GM12878 (cell line): ENCODE data around the gene B9D2. TPM values are rescaled to one million over a fixed set of nuclear protein-coding genes. Genes with fewer than 3 reads are reported as not detected.

ENCODE experiments used
- ATAC-seq: fragments of 200-7000 bp; cut with Tn5 transposase; 3 replicates; pipeline ENCODE4 v1.9.1; 2020; ENCODE audit warnings: mild to moderate bottlenecking, moderate library complexity
- BruUV-seq: library from RNA; stranded (reverse); fragments of 400-500 nt; replicated peaks from 2 replicates; lab custom pipeline; 2021; lab: Mats Ljungman, UMichigan
- CTCF ChIA-PET: fragments of 300-600 bp; sonication (Branson Sonifier 250); formaldehyde crosslinking; extraction: SDS; loops from one replicate; lab custom pipeline; 2021; ENCODE audit warnings: inconsistent platforms; lab: Yijun Ruan, JAX
- POLR2A ChIA-PET: fragments of 350-600 bp; formaldehyde crosslinking; extraction: SDS; loops from one replicate; lab custom pipeline; 2021; ENCODE audit warnings: inconsistent platforms; lab: Charles Lee
- RAD21 ChIA-PET: fragments of 300-600 bp; sonication (Branson Sonifier 250); formaldehyde crosslinking; loops from one replicate; lab custom pipeline; 2023; ENCODE audit warnings: antibody characterized with exemption; ENCODE audit not compliant: unreplicated experiment; lab: Charles Lee
- SMC1A ChIA-PET: fragments of 300-600 bp; sonication (Branson Sonifier 250); formaldehyde crosslinking; loops from one replicate; lab custom pipeline; 2023; ENCODE audit not compliant: unreplicated experiment, uncharacterized antibody; lab: Charles Lee
- DNase-seq: peaks from one replicate; pipeline ENCODE4 v3.0.0-alpha.2; 2011; ENCODE audit warnings: low read depth, low spot score
- FAIRE-seq: peaks from 3 replicates; lab custom pipeline; 2011; peaks lifted over from hg19 to GRCh38; lab: Jason Lieb, UNC
- H2AFZ ChIP-seq: 2 replicates; pipeline ENCODE4 v1.6.0; 2011; ENCODE audit warnings: low read depth, low read length, control low read depth; ENCODE audit not compliant: control insufficient read depth
- H3K27ac ChIP-seq: 2 replicates; pipeline ENCODE4 v1.5.1; 2011; ENCODE audit warnings: control low read depth; ENCODE audit not compliant: control insufficient read depth, insufficient read depth
- H3K27me3 ChIP-seq, 2 experiments: replicated peaks in 1 of 2; 2 replicates each; pipeline versions ENCODE4 v1.6.0 to v1.6.1; 2011; ENCODE audit warnings: low read length in 1 of 2; ENCODE audit not compliant: control insufficient read depth in 2 of 2, insufficient read depth in 2 of 2
- H3K36me3 ChIP-seq, 2 experiments: 2 replicates each; pipeline ENCODE4 v1.5.1; 2011; ENCODE audit warnings: low read length in 1 of 2; ENCODE audit not compliant: control insufficient read depth in 2 of 2, insufficient read depth in 2 of 2
- H3K4me1 ChIP-seq: 2 replicates; pipeline ENCODE4 v1.6.1; 2011; ENCODE audit warnings: mild to moderate bottlenecking, low read length, moderate library complexity, mixed read lengths; ENCODE audit not compliant: control insufficient read depth, insufficient read depth
- H3K4me2 ChIP-seq: 2 replicates; pipeline ENCODE4 v1.6.0; 2011; ENCODE audit warnings: control low read depth; ENCODE audit not compliant: control insufficient read depth, insufficient read depth
- H3K4me3 ChIP-seq: fragments of 200-600 bp; sonication (generic); 2 replicates; pipeline ENCODE4 v1.5.1; 2016
- H3K79me2 ChIP-seq: 2 replicates; pipeline ENCODE4 v1.6.0; 2011; ENCODE audit warnings: low read length; ENCODE audit not compliant: control insufficient read depth, insufficient read depth
- H3K9ac ChIP-seq: 2 replicates; pipeline ENCODE4 v1.8.0; 2011; ENCODE audit warnings: low read length, control low read depth, mixed read lengths; ENCODE audit not compliant: control insufficient read depth, insufficient read depth
- H3K9me3 ChIP-seq: replicated peaks from 3 replicates; pipeline ENCODE4 v1.5.1; 2011; ENCODE audit warnings: mild to moderate bottlenecking, low read length; ENCODE audit not compliant: control insufficient read depth, insufficient read depth
- H4K20me1 ChIP-seq: 2 replicates; pipeline ENCODE4 v1.6.0; 2011; ENCODE audit not compliant: control insufficient read depth, insufficient read depth
- ASH2L ChIP-seq: fragments of 300-600, 200-600 bp; sonication (generic); IDR thresholded peaks from 2 replicates; pipeline ENCODE4 v1.6.1; 2017; ENCODE audit warnings: low read depth, mild to moderate bottlenecking, borderline replicate concordance
- CBFB ChIP-seq: IDR thresholded peaks from 2 replicates; pipeline ENCODE4 v1.6.1; 2016; ENCODE audit warnings: antibody characterized with exemption, low read depth
- CHD1 ChIP-seq: IDR thresholded peaks from 2 replicates; pipeline ENCODE4 v1.6.1; 2012; ENCODE audit warnings: low read depth, low read length, improper control_type of control experiment
- EP300 ChIP-seq, 2 experiments: fragments of 150-350 bp in 1 of 2; IDR thresholded peaks; 2 replicates each; pipeline ENCODE4 v1.6.1; 2011 to 2012; ENCODE audit warnings: low read depth in 2 of 2, low read length in 2 of 2, borderline replicate concordance in 1 of 2, improper control_type of control experiment in 1 of 2, inconsistent platforms in 1 of 2; ENCODE audit not compliant: control insufficient read depth in 1 of 2
- HDGF ChIP-seq: fragments of 450-650 bp; IDR thresholded peaks from 2 replicates; pipeline ENCODE4 v1.6.1; 2016; ENCODE audit warnings: antibody characterized with exemption
- IKZF1 ChIP-seq: fragments of 450-650 bp; conservative IDR thresholded peaks from 2 replicates; pipeline ENCODE4 v1.6.1; 2017; ENCODE audit warnings: antibody characterized with exemption, mild to moderate bottlenecking
- NBN ChIP-seq: fragments of 450-650 bp; IDR thresholded peaks from 2 replicates; pipeline ENCODE4 v1.6.1; 2016
- POU2F2 ChIP-seq: IDR thresholded peaks from 3 replicates; pipeline ENCODE4 v1.6.1; 2011; ENCODE audit warnings: low read depth, mild to moderate bottlenecking, low read length, borderline replicate concordance
- RAD21 ChIP-seq: IDR thresholded peaks from 2 replicates; pipeline ENCODE4 v1.6.1; 2011; ENCODE audit warnings: mild to moderate bottlenecking, low read depth, low read length, moderate library complexity; ENCODE audit not compliant: insufficient read depth
- RAD51 ChIP-seq: fragments of 450-650 bp; IDR thresholded peaks from 2 replicates; pipeline ENCODE4 v1.6.1; 2016; ENCODE audit warnings: moderate library complexity, mild to moderate bottlenecking, inconsistent platforms
- SMARCA5 ChIP-seq: fragments of 450-650 bp; IDR thresholded peaks from 2 replicates; pipeline ENCODE4 v1.6.1; 2017; ENCODE audit warnings: mild to moderate bottlenecking
- STAT3 ChIP-seq: IDR thresholded peaks from 2 replicates; pipeline ENCODE4 v1.6.1; 2011; ENCODE audit warnings: low read depth, low read length, improper control_type of control experiment
- YY1 ChIP-seq: IDR thresholded peaks from 2 replicates; pipeline ENCODE4 v1.6.1; 2011; ENCODE audit warnings: low read depth, mild to moderate bottlenecking, low read length
- ZNF207 ChIP-seq: fragments of 450-650 bp; IDR thresholded peaks from 2 replicates; pipeline ENCODE4 v1.6.1; 2014; ENCODE audit warnings: antibody characterized with exemption, mild to moderate bottlenecking, borderline replicate concordance
- WGBS: methylation state at CpG from one replicate; pipeline ENCODE4 v1.1.6; 2016; ENCODE audit warnings: low lambda C conversion rate; ENCODE audit not compliant: insufficient replicate concordance, insufficient coverage; ENCODE audit errors: missing lambda C conversion rate; 5-methylcytosine and 5-hydroxymethylcytosine counted together
- in situ Hi-C: fragments of 300-500 bp; cut with MboI; formaldehyde crosslinking; loops from 9 replicates; pipeline ENCODE4 v1.14.3; 2018; ENCODE audit warnings: mixed read lengths
- intact Hi-C: fragments of 100-400 bp; cut with micrococcal nuclease; formaldehyde crosslinking; loops from one replicate; pipeline ENCODE4 v1.14.2; 2022; ENCODE audit not compliant: unreplicated experiment
- polyA plus RNA-seq, 11 experiments: library from polyadenylated mRNA; depleted of rRNA in 4 of 11; unstranded in 6 of 11; stranded (reverse) in 5 of 11; fragments of >200 nt; fragmentation: Nextera tagmentation in 4 of 11; fragmentation: Illumina TruSeq in 1 of 11; extraction: Ambion mirVana in 4 of 11; extraction: Trizol in 1 of 11; gene quantifications; 1 replicate in 1 of 11; 2 replicates in 10 of 11; pipeline versions ENCODE4 v1.2.1 to v1.2.3, GENCODE V29; 2011 to 2016; ENCODE audit warnings: inconsistent platforms in 2 of 11, missing spikeins in 2 of 11, low read depth in 1 of 11
- total RNA-seq, 4 experiments: library from RNA; depleted of rRNA in 3 of 4; stranded (reverse); fragments of >200 nt in 3 of 4; fragmentation: Illumina TruSeq in 1 of 4; extraction: Trizol in 1 of 4; gene quantifications; 2 replicates each; pipeline versions ENCODE4 v1.2.1 to v1.2.3, GENCODE V29; 2013 to 2021
- TF ChIP-seq, protein P1 (sequence below): fragments of 150-350 bp; IDR thresholded peaks from 2 replicates; pipeline ENCODE4 v1.6.1; 2014; ENCODE audit warnings: mild to moderate bottlenecking, low read depth, low read length
- TF ChIP-seq, protein P2 (sequence below), 3 experiments: IDR thresholded peaks in 2 of 3; conservative IDR thresholded peaks in 1 of 3; 2 replicates each; pipeline ENCODE4 v1.5.1; 2011; ENCODE audit warnings: low read depth in 3 of 3, low read length in 3 of 3, mild to moderate bottlenecking in 3 of 3, control low read depth in 2 of 3, moderate library complexity in 2 of 3, inconsistent platforms in 1 of 3, mixed read lengths in 1 of 3; ENCODE audit not compliant: control insufficient read depth in 2 of 3, insufficient read depth in 1 of 3; ENCODE audit errors: extremely low read depth in 1 of 3

B9D2 gene
- total and polyA plus RNA-seq, 10 of the 15 experiments (the other 5 are each of a cell fraction or from before 2014, with no cell fraction given) = 2.4 to 12.4 (median 5.0) TPM

DNA sequence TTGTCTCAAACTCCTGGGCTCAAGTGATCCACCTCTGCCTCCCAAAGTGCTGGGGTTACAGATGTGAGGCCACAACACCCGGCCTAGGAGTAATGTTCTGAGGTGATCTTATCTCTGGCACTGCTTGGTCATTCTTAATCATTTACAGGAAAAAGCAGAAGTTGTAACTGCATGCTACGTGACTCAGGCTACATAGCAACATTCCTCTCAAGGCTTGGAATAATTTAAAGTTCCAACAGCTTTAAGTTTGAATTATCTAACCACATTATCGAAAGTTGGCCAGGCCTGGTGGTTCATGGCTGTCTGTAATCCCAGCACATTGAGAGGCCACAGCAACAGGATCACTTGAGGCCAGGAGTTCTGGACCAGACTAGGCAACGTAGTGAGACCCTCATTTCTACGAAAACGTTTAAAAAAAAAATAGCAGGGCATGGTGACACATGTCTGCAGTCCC is 3.9 kb upstream of the B9D2 start (continued):
- TF ChIP-seq EP300 (IDR thresholded peaks at IDR 0.05; ENCODE audit: borderline replicate concordance in 1 of 2, control insufficient read depth in 1 of 2, low read depth in 2 of 2, low read length in 2 of 2) (peak in 1 of 2 experiments; percentile 40; a peak in 1 of 4 replicates), SMARCA5 (0 out of 2 replicates have a peak, but pooled peaks have one; percentile 5), NBN (0 out of 2 replicates have a peak, but pooled peaks have one; percentile 37), CHD1 (no peak), STAT3 (no peak), POU2F2 (no peak), RAD51 (no peak), IKZF1 (peak; percentile 91), CBFB (no peak)
- TF ChIP-seq, protein P1, sequence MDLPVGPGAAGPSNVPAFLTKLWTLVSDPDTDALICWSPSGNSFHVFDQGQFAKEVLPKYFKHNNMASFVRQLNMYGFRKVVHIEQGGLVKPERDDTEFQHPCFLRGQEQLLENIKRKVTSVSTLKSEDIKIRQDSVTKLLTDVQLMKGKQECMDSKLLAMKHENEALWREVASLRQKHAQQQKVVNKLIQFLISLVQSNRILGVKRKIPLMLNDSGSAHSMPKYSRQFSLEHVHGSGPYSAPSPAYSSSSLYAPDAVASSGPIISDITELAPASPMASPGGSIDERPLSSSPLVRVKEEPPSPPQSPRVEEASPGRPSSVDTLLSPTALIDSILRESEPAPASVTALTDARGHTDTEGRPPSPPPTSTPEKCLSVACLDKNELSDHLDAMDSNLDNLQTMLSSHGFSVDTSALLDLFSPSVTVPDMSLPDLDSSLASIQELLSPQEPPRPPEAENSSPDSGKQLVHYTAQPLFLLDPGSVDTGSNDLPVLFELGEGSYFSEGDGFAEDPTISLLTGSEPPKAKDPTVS = no peak

DNA sequence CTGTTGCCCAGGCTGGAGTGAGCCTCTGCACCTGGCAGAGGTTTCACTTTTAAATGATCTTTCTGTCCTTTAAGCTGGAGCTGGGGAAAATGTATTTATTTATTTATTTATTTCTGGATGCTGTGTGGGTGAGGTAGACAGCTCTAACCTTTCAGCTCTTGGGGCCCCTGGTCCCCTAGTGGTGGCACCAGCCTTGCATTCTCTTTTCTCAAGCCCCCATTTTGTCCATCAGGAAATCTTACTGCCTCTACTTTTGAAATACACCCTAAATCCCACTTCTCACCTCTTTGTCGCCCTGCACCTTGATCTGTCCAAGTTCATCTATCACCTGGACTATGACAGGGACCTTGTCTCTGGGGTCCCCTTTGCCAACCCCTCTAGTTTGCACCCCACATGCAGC is 2.1 kb upstream of the B9D2 start:
- no peak overlapping the region for H3K27ac ChIP-seq
- DNase-seq (no peak), FAIRE-seq (no peak), ATAC-seq (no peak)
- ChIA-PET RAD21 (interaction anchor here (0.7 to 4.3 kb wide), 5 partner anchors 14 to 534 kb away, joined by 3 to 41 read pairs (median 15); partner anchors contain the start of genes HNRNPUL1 and TGFB1), CTCF (interaction anchor here (0.6 to 9.3 kb wide), 10 partner anchors 12 to 762 kb away, joined by 3 to 91 read pairs (median 4); partner anchors contain the start of gene TGFB1), POLR2A (interaction anchor here (0.6 to 3.3 kb wide), 6 partner anchors 10 to 189 kb away, joined by 4 to 46 read pairs (median 6); partner anchors contain the start of gene TGFB1), SMC1A (interaction anchor here (1.1 to 4.7 kb wide), 3 partner anchors 12 to 18 kb away, joined by 3 to 24 read pairs (median 12); partner anchors contain the start of gene TMEM91)
- no peak overlapping the region for H3K4me3 ChIP-seq
- H3K27me3 ChIP-seq = no peaks in the 10 kb centered on the region
- in situ Hi-C loops = no loop called here
- H4K20me1 ChIP-seq = no peaks in the 10 kb centered on the region
- no peaks in the 10 kb centered on the region for H3K9me3 ChIP-seq
- TSS peak; percentile 46 for BruUV-seq
- TF ChIP-seq HDGF (0 out of 2 replicates have a peak, but pooled peaks have one; percentile 19), RAD21 (peak; percentile 28; the same call in 1 of the 2 replicates), ZNF207 (no peak), ASH2L (no peak), YY1 (peak; percentile 88)
- TF ChIP-seq, protein P2, sequence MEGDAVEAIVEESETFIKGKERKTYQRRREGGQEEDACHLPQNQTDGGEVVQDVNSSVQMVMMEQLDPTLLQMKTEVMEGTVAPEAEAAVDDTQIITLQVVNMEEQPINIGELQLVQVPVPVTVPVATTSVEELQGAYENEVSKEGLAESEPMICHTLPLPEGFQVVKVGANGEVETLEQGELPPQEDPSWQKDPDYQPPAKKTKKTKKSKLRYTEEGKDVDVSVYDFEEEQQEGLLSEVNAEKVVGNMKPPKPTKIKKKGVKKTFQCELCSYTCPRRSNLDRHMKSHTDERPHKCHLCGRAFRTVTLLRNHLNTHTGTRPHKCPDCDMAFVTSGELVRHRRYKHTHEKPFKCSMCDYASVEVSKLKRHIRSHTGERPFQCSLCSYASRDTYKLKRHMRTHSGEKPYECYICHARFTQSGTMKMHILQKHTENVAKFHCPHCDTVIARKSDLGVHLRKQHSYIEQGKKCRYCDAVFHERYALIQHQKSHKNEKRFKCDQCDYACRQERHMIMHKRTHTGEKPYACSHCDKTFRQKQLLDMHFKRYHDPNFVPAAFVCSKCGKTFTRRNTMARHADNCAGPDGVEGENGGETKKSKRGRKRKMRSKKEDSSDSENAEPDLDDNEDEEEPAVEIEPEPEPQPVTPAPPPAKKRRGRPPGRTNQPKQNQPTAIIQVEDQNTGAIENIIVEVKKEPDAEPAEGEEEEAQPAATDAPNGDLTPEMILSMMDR (IDR thresholded peaks at IDR 0.05 in 2 of 3, conservative IDR thresholded peaks at IDR 0.05 in 1 of 3; ENCODE audit: control insufficient read depth in 2 of 3, extremely low read depth in 1 of 3, insufficient read depth in 1 of 3, low read depth in 3 of 3, low read length in 3 of 3) = peak; percentile 10 to 54 (median 48); a peak in 4 of 6 replicates
- WGBS = 95% methylated on average over 1 of the region's 1 CpG
- H3K4me1 ChIP-seq = peaks cover 28% of the 10 kb centered on the region
- no peak overlapping the region for H3K9ac ChIP-seq
- peak overlapping the region; percentile 49; the same call in 1 of the 2 replicates for H3K4me2 ChIP-seq
- peaks cover 27% of the 10 kb centered on the region for H3K79me2 ChIP-seq
- H2AFZ ChIP-seq = no peak overlapping the region
- no peaks in the 10 kb centered on the region for H3K36me3 ChIP-seq
- intact Hi-C loops = no loop called here
